Chondrocyte (in vitro differentiated cells): ENCODE results near the gene ZHX3. TPM values are rescaled to one million over a fixed set of nuclear protein-coding genes. Genes with fewer than 3 reads are reported as not detected.
A peak's percentile ranks its signal among the peaks of the same experiment; 100 is the strongest.

Experiments
- DNase-seq: peaks from one replicate; pipeline ENCODE4 v3.0.0; 2021; ENCODE audit warnings: mixed read lengths, low spot score
- H3K27ac Mint-ChIP-seq: one replicate; pipeline ENCODE4 v1.8.0; 2021; ENCODE audit warnings: mild to moderate bottlenecking, moderate library complexity, mixed read lengths; ENCODE audit not compliant: unreplicated experiment
- H3K27me3 Mint-ChIP-seq: 2 replicates; pipeline ENCODE4 v1.8.0; 2021; ENCODE audit warnings: low read depth, mixed read lengths
- H3K36me3 Mint-ChIP-seq: 2 replicates; pipeline ENCODE4 v1.8.0; 2021; ENCODE audit warnings: low read depth, mixed read lengths
- H3K4me1 Mint-ChIP-seq: 2 replicates; pipeline ENCODE4 v1.8.0; 2021; ENCODE audit warnings: low read depth, mild to moderate bottlenecking, mixed read lengths
- H3K4me3 Mint-ChIP-seq: one replicate; pipeline ENCODE4 v1.8.0; 2021; ENCODE audit warnings: mild to moderate bottlenecking, moderate library complexity, mixed read lengths; ENCODE audit not compliant: unreplicated experiment
- H3K9me3 Mint-ChIP-seq: 2 replicates; pipeline ENCODE4 v1.8.0; 2021; ENCODE audit warnings: low read depth, mixed read lengths
- CTCF ChIP-seq: fragments of 200-600 bp; sonication (generic); IDR thresholded peaks from 2 replicates; pipeline ENCODE4 v1.5.0; 2021; ENCODE audit warnings: antibody characterized with exemption, mild to moderate bottlenecking, moderate library complexity
- total RNA-seq: library from RNA; stranded (reverse); gene quantifications from 3 replicates; pipeline ENCODE4 v1.2.1, GENCODE V29; 2021

The ZHX3 gene
- total RNA-seq, 1 donor from 2014 or later: 52.9 TPM

GRCh38 chr20:41167481-41168253, 149.9 kb downstream of the ZHX3 start:
- peak; percentile 49 for DNase-seq
- Mint-ChIP-seq H3K36me3 (peaks cover 60% of the 10 kb centered on the region), H3K4me1 (peaks cover under 1% of the 10 kb centered on the region), H3K4me3 (no peak overlapping the region), H3K27me3 (no peaks in the 10 kb centered on the region), H3K27ac (peak overlapping the region; percentile 63), H3K9me3 (no peaks in the 10 kb centered on the region)
- no peak for TF ChIP-seq CTCF

- Mint-ChIP-seq H3K36me3 (peaks cover 58% of the 10 kb centered on the region), H3K27me3 (no peaks in the 10 kb centered on the region), H3K27ac (no peak overlapping the region), H3K4me3 (no peak overlapping the region), H3K4me1 (no peaks in the 10 kb centered on the region), H3K9me3 (no peaks in the 10 kb centered on the region)
- DNase-seq: peak; percentile 53
- no peak for TF ChIP-seq CTCF
Measured at GRCh38 chr20:41167118-41167470, 150.4 kb downstream of the ZHX3 start.

- Mint-ChIP-seq H3K27me3 (no peaks in the 10 kb centered on the region), H3K36me3 (peaks cover 54% of the 10 kb centered on the region), H3K27ac (no peak overlapping the region), H3K4me1 (no peaks in the 10 kb centered on the region), H3K9me3 (no peaks in the 10 kb centered on the region), H3K4me3 (no peak overlapping the region)
- DNase-seq: peak; percentile 74
- no peak for TF ChIP-seq CTCF
Measured at GRCh38 chr20:41166201-41167117, 151.1 kb downstream of the ZHX3 start.

- Mint-ChIP-seq H3K4me3 (no peak overlapping the region), H3K27me3 (no peaks in the 10 kb centered on the region), H3K9me3 (no peaks in the 10 kb centered on the region), H3K27ac (no peak overlapping the region), H3K4me1 (no peaks in the 10 kb centered on the region), H3K36me3 (peaks cover 57% of the 10 kb centered on the region)
- DNase-seq: peak; percentile 83
- TF ChIP-seq CTCF: no peak
Measured at GRCh38 chr20:41165001-41165882, 152.3 kb downstream of the ZHX3 start.
